Measurements from ENCODE around the gene PPP1R1A. TPM values are rescaled to one million over a fixed set of nuclear protein-coding genes. Genes with fewer than 3 reads are reported as not detected.

PPP1R1A gene
- total and polyA plus RNA-seq, 2 experiments from 2014 or later = 14.0 to 43.2 TPM

DNA sequence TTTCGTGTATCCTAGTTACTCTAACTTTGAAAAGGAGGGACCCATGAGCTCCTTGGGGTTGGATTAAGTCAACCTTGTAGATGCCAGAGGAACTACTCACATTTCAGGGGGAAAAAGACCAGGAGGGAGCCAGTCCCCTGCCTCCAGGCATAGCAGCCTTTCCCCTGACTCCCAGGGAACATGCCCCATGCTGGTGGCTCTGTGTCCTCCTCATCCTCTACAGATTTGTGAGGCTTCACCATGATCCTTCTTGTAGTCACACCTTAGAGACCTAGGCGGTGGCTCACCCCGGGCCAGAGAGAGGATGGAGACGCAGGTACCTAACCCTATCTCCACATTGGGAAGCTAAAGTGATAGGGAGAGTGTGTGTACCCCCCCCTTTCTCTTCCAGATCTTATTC lies 16.0 kb upstream of the PPP1R1A start:
- 92% methylated on average over 4 of the region's 4 CpGs for WGBS (ENCODE audit: low lambda C conversion rate, missing lambda C conversion rate)
- no peaks in the 10 kb centered on the region for H4K20me1 ChIP-seq (ENCODE audit: insufficient read depth, poor library complexity, severe bottlenecking)
- no peaks in the 10 kb centered on the region for H3K4me1 ChIP-seq (ENCODE audit: insufficient read depth)
- no peaks in the 10 kb centered on the region for H3K9me3 ChIP-seq (ENCODE audit: low read depth)
- H3K4me2 ChIP-seq = no peak overlapping the region
- H3K27ac ChIP-seq = no peak overlapping the region
- no peak overlapping the region for H2AFZ ChIP-seq
- H3K4me3 ChIP-seq = no peak overlapping the region
- no peak for DNase-seq (ENCODE audit: low spot score)
- no peak for TF ChIP-seq EZH2phosphoT487 (IDR thresholded peaks at IDR 0.05; ENCODE audit: low read depth, severe bottlenecking, unreplicated experiment)
- TF ChIP-seq, protein P1, sequence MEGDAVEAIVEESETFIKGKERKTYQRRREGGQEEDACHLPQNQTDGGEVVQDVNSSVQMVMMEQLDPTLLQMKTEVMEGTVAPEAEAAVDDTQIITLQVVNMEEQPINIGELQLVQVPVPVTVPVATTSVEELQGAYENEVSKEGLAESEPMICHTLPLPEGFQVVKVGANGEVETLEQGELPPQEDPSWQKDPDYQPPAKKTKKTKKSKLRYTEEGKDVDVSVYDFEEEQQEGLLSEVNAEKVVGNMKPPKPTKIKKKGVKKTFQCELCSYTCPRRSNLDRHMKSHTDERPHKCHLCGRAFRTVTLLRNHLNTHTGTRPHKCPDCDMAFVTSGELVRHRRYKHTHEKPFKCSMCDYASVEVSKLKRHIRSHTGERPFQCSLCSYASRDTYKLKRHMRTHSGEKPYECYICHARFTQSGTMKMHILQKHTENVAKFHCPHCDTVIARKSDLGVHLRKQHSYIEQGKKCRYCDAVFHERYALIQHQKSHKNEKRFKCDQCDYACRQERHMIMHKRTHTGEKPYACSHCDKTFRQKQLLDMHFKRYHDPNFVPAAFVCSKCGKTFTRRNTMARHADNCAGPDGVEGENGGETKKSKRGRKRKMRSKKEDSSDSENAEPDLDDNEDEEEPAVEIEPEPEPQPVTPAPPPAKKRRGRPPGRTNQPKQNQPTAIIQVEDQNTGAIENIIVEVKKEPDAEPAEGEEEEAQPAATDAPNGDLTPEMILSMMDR (IDR thresholded peaks at IDR 0.05; ENCODE audit: poor library complexity) = no peak
- H3K36me3 ChIP-seq (replicated peaks; ENCODE audit: insufficient read depth, low read depth) = no peaks in the 10 kb centered on the region
- no peaks in the 10 kb centered on the region for H3K79me2 ChIP-seq
- peaks cover 20% of the 10 kb centered on the region for H3K27me3 ChIP-seq
- H3K9me2 ChIP-seq (replicated peaks; ENCODE audit: insufficient read depth) = no peaks in the 10 kb centered on the region

DNA sequence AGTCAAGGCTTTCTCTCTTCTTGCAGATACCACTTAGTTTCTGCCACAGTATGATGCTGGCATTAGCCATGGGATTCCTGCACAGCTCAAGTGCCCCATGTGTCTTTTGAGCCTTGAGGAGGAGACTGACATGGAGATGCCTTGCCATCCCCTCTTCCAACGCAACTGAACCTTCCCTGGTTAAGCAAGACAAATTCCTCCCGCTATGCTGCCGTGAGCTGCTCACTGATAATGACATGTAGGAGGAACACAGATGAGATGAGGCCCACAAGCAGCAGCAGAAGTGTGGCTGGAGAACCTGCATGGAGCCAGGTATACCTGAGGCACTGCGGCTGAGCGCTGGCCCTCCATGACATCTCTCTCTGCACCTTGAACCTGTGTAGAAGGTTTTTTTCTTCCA lies 15.4 kb upstream of the PPP1R1A start:
- Histone ChIP-seq H3K36me3 (replicated peaks; ENCODE audit: insufficient read depth, low read depth) (no peaks in the 10 kb centered on the region), H3K9me2 (replicated peaks; ENCODE audit: insufficient read depth) (no peaks in the 10 kb centered on the region), H4K20me1 (ENCODE audit: insufficient read depth, poor library complexity, severe bottlenecking) (no peaks in the 10 kb centered on the region), H3K4me2 (no peak overlapping the region), H3K79me2 (no peaks in the 10 kb centered on the region), H3K9me3 (ENCODE audit: low read depth) (no peaks in the 10 kb centered on the region), H3K27me3 (peaks cover 18% of the 10 kb centered on the region), H3K4me3 (no peak overlapping the region), H3K27ac (no peak overlapping the region), H2AFZ (no peak overlapping the region), H3K4me1 (ENCODE audit: insufficient read depth) (no peaks in the 10 kb centered on the region)
- TF ChIP-seq EZH2 (IDR thresholded peaks at IDR 0.05; ENCODE audit: borderline replicate concordance) (no peak), EZH2phosphoT487 (IDR thresholded peaks at IDR 0.05; ENCODE audit: low read depth, severe bottlenecking, unreplicated experiment) (no peak)
- TF ChIP-seq, protein P1 (IDR thresholded peaks at IDR 0.05; ENCODE audit: poor library complexity) = no peak
- DNase-seq (ENCODE audit: low spot score) = no peak
- WGBS (ENCODE audit: low lambda C conversion rate, missing lambda C conversion rate) = 88% methylated on average over 5 of the region's 5 CpGs

DNA sequence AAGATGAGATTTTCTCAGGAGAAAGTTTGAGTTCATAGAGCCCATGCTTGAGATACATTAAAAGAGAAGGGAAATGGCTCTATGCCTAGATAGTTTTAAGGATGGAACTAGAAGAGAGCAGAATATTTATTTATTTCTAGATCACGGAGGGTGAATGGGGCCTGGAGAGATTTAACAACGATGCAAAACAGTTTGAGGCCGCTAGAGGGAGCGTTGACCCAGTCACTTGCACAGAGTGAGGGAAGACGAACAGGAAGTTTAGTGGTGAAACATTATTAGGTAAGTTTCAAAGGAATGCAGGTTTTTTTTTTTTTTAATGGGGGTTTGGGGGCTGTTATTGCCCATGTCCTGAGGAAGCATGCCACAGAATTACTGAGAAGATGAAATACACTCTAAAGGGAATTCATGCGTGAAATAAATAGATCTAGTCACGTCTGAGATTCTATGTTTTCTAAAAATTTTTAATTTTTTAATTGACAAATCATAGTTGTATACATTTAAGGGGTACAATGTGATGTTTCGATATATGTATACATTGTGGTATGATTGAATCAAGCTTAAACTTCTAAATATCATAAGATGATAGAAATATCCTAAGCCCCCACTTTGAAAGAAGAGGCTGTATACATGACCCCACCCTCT lies 14.8 kb upstream of the PPP1R1A start:
- Histone ChIP-seq H4K20me1 (ENCODE audit: insufficient read depth, poor library complexity, severe bottlenecking) (no peaks in the 10 kb centered on the region), H3K9me2 (replicated peaks; ENCODE audit: insufficient read depth) (no peaks in the 10 kb centered on the region), H3K4me3 (no peak overlapping the region), H3K4me1 (ENCODE audit: insufficient read depth) (no peaks in the 10 kb centered on the region), H3K27ac (no peak overlapping the region), H2AFZ (no peak overlapping the region), H3K79me2 (no peaks in the 10 kb centered on the region), H3K9me3 (ENCODE audit: low read depth) (no peaks in the 10 kb centered on the region), H3K4me2 (no peak overlapping the region), H3K27me3 (peaks cover 12% of the 10 kb centered on the region), H3K36me3 (replicated peaks; ENCODE audit: insufficient read depth, low read depth) (no peaks in the 10 kb centered on the region)
- TF ChIP-seq, protein P1 (IDR thresholded peaks at IDR 0.05; ENCODE audit: poor library complexity) = peak; percentile 72
- TF ChIP-seq EZH2 (IDR thresholded peaks at IDR 0.05; ENCODE audit: borderline replicate concordance) = no peak
- TF ChIP-seq EZH2phosphoT487 (IDR thresholded peaks at IDR 0.05; ENCODE audit: low read depth, severe bottlenecking, unreplicated experiment) = no peak
- DNase-seq (ENCODE audit: low spot score) = peak; percentile 73
- 37% methylated on average over 8 of the region's 8 CpGs for WGBS (ENCODE audit: low lambda C conversion rate, missing lambda C conversion rate)

Data from hepatocyte (in vitro differentiated cells).